Activated CD8-positive, alpha-beta memory T cell treated with anti-CD3 and anti-CD28 coated beads, Interleukin-2, amount 50 U/mL, for 4 hours (primary cell): ENCODE measurements around the gene RFX2.
"Not testable (repeated sequence)": the region's sequence is repeated elsewhere in the genome, so short reads cannot be mapped to it uniquely, and the experiment has no call there.

Experiments used
- DNase-seq: peaks from one replicate; pipeline ENCODE4 v3.0.0-alpha.2; 2020

Gene RFX2

GRCh38 chr19:6010107-6010506 is 100.2 kb downstream of the RFX2 start:
- no peak for DNase-seq

GRCh38 chr19:6007866-6008265 is 102.4 kb downstream of the RFX2 start:
- no peak for DNase-seq

- no peak for DNase-seq
Measured at GRCh38 chr19:6006896-6007295, 103.4 kb downstream of the RFX2 start.

GRCh38 chr19:6006070-6006446 is 104.2 kb downstream of the RFX2 start:
- not testable (repeated sequence) for DNase-seq

- DNase-seq, result no peak
Measured at GRCh38 chr19:6005321-6006069, 104.8 kb downstream of the RFX2 start.

GRCh38 chr19:6003976-6004375 is 106.3 kb downstream of the RFX2 start:
- DNase-seq, result no peak

- no peak for DNase-seq
Measured at GRCh38 chr19:6002591-6002990, 107.7 kb downstream of the RFX2 start.

GRCh38 chr19:6000228-6000847 is 110.0 kb downstream of the RFX2 start:
- DNase-seq, result no peak

GRCh38 chr19:5999693-6000092 is 110.6 kb downstream of the RFX2 start:
- DNase-seq, result no peak

- no peak for DNase-seq
Measured at GRCh38 chr19:5997371-5997770, 112.9 kb downstream of the RFX2 start.

- DNase-seq, result no peak
Measured at GRCh38 chr19:5996623-5997320, 113.5 kb downstream of the RFX2 start.

- no peak for DNase-seq
Measured at GRCh38 chr19:5996102-5996501, 114.2 kb downstream of the RFX2 start.

- no peak for DNase-seq
Measured at GRCh38 chr19:5995606-5996005, 114.7 kb downstream of the RFX2 start.

- no peak for DNase-seq
Measured at GRCh38 chr19:5994405-5995165, 115.7 kb downstream of the RFX2 start.

- no peak for DNase-seq
Measured at GRCh38 chr19:5993648-5994358, 116.5 kb downstream of the RFX2 start.

GRCh38 chr19:5993201-5993600 is 117.1 kb downstream of the RFX2 start:
- no peak for DNase-seq

- no peak for DNase-seq
Measured at GRCh38 chr19:5992756-5993155, 117.5 kb downstream of the RFX2 start.

- no peak for DNase-seq
Measured at GRCh38 chr19:5991244-5991838, 119.0 kb downstream of the RFX2 start.

GRCh38 chr19:5990289-5990797 is 120.0 kb downstream of the RFX2 start:
- no peak for DNase-seq

GRCh38 chr19:5989388-5990074 is 120.8 kb downstream of the RFX2 start:
- no peak for DNase-seq
